Measurements from ENCODE around the gene VPS26C.
"Not testable (repeated sequence)": the region's sequence is repeated elsewhere in the genome, so short reads cannot be mapped to it uniquely, and the experiment has no call there.

Gene VPS26C

DNA sequence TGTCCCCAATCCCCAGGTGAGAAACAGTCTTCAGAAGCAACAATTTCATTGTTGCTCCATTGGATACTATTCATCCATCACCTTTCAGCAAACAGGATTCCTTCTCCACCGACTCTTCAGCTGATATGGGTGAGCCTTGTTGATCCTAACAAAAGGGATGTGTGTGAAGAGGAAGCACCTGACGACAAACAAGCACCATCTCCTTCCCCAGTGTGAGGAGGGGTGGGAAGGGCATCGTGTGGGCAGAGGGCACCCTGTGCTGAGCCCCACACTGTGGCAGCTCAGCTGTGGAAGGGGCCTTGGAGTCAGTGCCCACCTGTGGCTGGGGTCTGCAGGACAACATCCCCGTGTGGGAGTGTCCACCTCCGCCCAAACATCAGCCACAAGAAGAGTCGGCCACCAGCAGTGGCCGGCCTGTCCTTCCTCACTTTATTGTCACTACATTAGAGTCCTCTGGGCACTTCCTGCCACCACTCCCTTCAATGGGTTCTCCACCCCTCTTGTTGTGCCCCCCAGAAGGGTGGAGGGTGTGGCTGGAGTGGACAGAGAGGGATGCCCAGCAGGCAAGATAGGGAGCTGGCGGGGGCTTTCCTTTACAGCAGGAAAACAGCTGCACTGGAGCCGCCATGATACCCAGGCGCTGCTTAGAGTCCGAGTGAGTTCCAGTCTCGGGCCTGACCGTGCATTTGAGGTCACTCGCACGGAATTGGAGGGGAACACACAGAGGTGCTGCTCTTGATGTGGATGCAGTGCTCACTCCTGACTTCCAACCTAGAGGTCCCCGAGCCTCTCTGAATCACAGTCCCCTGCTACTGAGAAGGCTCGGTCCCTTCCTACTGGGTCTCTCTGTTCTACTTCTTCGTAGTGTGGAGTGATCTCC lies 40.9 kb downstream of the VPS26C start:
- H3K79me2 ChIP-seq (ENCODE audit: low read length): peaks cover 8% of the 10 kb centered on the region
- no peaks in the 10 kb centered on the region for H3K9me2 ChIP-seq (replicated peaks; ENCODE audit: insufficient read depth, low read length)

DNA sequence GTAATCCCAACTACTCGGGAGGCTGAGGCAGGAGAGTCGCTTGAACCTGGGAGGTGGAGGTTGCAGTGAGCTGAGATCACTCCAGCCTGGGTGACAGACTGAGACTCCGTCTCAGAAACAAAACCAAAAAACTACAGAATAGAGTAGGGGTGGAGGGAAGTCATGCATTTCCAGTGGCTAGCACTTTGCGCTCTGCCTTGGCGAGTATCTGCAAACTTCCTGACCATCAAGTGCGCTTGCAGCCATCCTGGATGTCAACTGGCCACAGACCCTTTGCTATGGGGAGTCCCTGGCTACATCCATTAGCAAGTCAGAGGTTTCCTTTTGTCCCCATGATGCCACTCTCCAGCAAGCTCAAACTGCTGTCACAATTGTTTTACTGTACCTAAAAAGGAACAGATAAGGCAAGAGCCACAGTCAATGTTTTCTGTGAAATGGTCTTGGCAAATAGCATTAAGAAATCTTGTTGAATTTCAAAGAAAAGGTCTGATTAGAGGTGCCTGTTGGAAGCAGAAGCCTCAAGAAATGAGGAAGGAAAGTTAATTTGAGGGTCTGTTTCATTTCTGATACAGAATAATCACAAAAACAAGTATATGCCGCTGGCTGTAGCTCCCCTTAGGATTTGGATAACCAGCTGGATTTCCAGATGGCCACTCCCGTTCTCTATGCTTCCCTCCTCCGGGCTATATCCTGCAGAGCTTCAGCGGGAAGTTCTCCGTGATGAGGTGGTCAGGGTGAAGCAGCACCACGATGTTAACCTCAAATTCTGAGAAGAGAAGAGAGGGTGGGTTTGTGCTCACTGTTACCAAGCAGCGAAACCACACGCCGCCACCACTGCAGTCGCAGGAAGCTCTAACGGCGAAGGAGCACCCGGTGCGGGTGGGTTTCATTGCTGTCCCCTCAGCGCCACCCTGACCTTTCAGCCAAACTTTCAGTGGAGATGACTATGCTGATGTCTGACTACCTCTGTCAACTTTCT lies 42.0 kb downstream of the VPS26C start:
- H3K79me2 ChIP-seq (ENCODE audit: low read length): no peaks in the 10 kb centered on the region
- DNase-seq: no peak
- no peak overlapping the region for H3K27ac ChIP-seq (ENCODE audit: low read length)
- H3K36me3 ChIP-seq (replicated peaks; ENCODE audit: insufficient read depth, low read length): peaks cover 6% of the 10 kb centered on the region; the same call in 1 of the 2 replicates
- no peak overlapping the region for H3K9ac ChIP-seq (ENCODE audit: low read length)
- no peaks in the 10 kb centered on the region for H3K27me3 ChIP-seq (replicated peaks; ENCODE audit: insufficient read depth, low read length)
- H2AFZ ChIP-seq (ENCODE audit: low read length): no peak overlapping the region
- H3K9me2 ChIP-seq (replicated peaks; ENCODE audit: insufficient read depth, low read length): no peaks in the 10 kb centered on the region
- peaks cover 9% of the 10 kb centered on the region for H3K4me1 ChIP-seq (ENCODE audit: low read length)
- H4K20me1 ChIP-seq (ENCODE audit: insufficient read depth, low read length): peaks cover 8% of the 10 kb centered on the region; the same call in 1 of the 2 replicates
- TF ChIP-seq, protein P1, sequence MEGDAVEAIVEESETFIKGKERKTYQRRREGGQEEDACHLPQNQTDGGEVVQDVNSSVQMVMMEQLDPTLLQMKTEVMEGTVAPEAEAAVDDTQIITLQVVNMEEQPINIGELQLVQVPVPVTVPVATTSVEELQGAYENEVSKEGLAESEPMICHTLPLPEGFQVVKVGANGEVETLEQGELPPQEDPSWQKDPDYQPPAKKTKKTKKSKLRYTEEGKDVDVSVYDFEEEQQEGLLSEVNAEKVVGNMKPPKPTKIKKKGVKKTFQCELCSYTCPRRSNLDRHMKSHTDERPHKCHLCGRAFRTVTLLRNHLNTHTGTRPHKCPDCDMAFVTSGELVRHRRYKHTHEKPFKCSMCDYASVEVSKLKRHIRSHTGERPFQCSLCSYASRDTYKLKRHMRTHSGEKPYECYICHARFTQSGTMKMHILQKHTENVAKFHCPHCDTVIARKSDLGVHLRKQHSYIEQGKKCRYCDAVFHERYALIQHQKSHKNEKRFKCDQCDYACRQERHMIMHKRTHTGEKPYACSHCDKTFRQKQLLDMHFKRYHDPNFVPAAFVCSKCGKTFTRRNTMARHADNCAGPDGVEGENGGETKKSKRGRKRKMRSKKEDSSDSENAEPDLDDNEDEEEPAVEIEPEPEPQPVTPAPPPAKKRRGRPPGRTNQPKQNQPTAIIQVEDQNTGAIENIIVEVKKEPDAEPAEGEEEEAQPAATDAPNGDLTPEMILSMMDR (IDR thresholded peaks at IDR 0.05; ENCODE audit: low read length): no peak
- TF ChIP-seq EZH2phosphoT487 (IDR thresholded peaks at IDR 0.05; ENCODE audit: low read length): no peak
- H3K4me3 ChIP-seq (ENCODE audit: low read length): no peak overlapping the region
- H3K9me3 ChIP-seq (replicated peaks; ENCODE audit: insufficient read depth, low read length): no peaks in the 10 kb centered on the region
- H3K4me2 ChIP-seq (ENCODE audit: low read depth, low read length): no peak overlapping the region
- H3F3A ChIP-seq (ENCODE audit: insufficient read depth, low read length): peaks cover 8% of the 10 kb centered on the region; the same call in 1 of the 2 replicates

More for the DNA sequence above, 40.9 kb downstream of the VPS26C start:
- Histone ChIP-seq H3K27ac (ENCODE audit: low read length) (no peak overlapping the region), H3F3A (ENCODE audit: insufficient read depth, low read length) (peaks cover 3% of the 10 kb centered on the region; the same call in 1 of the 2 replicates), H2AFZ (ENCODE audit: low read length) (no peak overlapping the region), H3K4me2 (ENCODE audit: low read depth, low read length) (no peak overlapping the region), H4K20me1 (ENCODE audit: insufficient read depth, low read length) (peaks cover 17% of the 10 kb centered on the region), H3K36me3 (replicated peaks; ENCODE audit: insufficient read depth, low read length) (peaks cover 6% of the 10 kb centered on the region), H3K9ac (ENCODE audit: low read length) (no peak overlapping the region), H3K27me3 (replicated peaks; ENCODE audit: insufficient read depth, low read length) (no peaks in the 10 kb centered on the region), H3K4me1 (ENCODE audit: low read length) (peaks cover 3% of the 10 kb centered on the region), H3K9me3 (replicated peaks; ENCODE audit: insufficient read depth, low read length) (no peaks in the 10 kb centered on the region), H3K4me3 (ENCODE audit: low read length) (no peak overlapping the region)
- DNase-seq: no peak
- TF ChIP-seq EZH2phosphoT487 (IDR thresholded peaks at IDR 0.05; ENCODE audit: low read length) (no peak), EZH2 (optimal IDR thresholded peaks at IDR 0.05; ENCODE audit: low read depth, low read length) (no peak)
- TF ChIP-seq, protein P1 (IDR thresholded peaks at IDR 0.05; ENCODE audit: low read length): no peak

DNA sequence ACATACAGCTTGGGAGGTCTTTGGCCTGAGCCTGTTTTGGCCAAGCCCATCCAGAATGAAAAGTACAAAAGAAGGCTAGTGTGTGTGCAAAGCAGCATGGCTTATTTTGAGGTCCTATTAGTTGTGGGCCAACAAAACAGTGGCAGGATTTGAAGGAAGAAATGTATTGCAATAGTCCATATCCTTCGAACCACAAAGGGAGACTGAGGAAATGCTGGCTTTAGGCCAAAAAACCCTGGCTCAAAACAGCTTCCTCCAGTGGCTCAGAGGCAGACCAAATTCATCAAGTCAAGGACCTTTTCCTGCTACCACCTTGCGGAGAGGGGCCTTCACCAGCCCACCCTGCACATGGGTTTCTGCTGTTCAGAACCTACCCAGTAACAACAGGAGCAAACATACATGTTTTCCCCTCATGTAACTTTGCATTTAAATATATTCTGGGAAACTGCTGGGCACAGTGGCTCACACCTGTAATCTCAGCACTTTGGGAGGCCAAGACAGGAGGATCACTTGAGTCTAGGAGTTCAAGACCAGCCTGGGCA lies 43.3 kb downstream of the VPS26C start:
- Histone ChIP-seq H3K9me2 (replicated peaks; ENCODE audit: insufficient read depth, low read length) (no peaks in the 10 kb centered on the region), H3K4me3 (ENCODE audit: low read length) (no peak overlapping the region), H3K9me3 (replicated peaks; ENCODE audit: insufficient read depth, low read length) (no peaks in the 10 kb centered on the region), H3K4me2 (ENCODE audit: low read depth, low read length) (no peak overlapping the region), H4K20me1 (ENCODE audit: insufficient read depth, low read length) (no peaks in the 10 kb centered on the region), H3K27ac (ENCODE audit: low read length) (no peak overlapping the region), H2AFZ (ENCODE audit: low read length) (no peak overlapping the region), H3K27me3 (replicated peaks; ENCODE audit: insufficient read depth, low read length) (no peaks in the 10 kb centered on the region), H3K79me2 (ENCODE audit: low read length) (no peaks in the 10 kb centered on the region), H3K4me1 (ENCODE audit: low read length) (peaks cover 12% of the 10 kb centered on the region), H3K9ac (ENCODE audit: low read length) (no peak overlapping the region), H3K36me3 (replicated peaks; ENCODE audit: insufficient read depth, low read length) (peaks cover 2% of the 10 kb centered on the region; the same call in 1 of the 2 replicates), H3F3A (ENCODE audit: insufficient read depth, low read length) (peaks cover 8% of the 10 kb centered on the region; the same call in 1 of the 2 replicates)
- DNase-seq: no peak
- TF ChIP-seq, protein P1 (IDR thresholded peaks at IDR 0.05; ENCODE audit: low read length): no peak
- TF ChIP-seq EZH2phosphoT487 (IDR thresholded peaks at IDR 0.05; ENCODE audit: low read length): no peak
- TF ChIP-seq EZH2 (optimal IDR thresholded peaks at IDR 0.05; ENCODE audit: low read depth, low read length): no peak

DNA sequence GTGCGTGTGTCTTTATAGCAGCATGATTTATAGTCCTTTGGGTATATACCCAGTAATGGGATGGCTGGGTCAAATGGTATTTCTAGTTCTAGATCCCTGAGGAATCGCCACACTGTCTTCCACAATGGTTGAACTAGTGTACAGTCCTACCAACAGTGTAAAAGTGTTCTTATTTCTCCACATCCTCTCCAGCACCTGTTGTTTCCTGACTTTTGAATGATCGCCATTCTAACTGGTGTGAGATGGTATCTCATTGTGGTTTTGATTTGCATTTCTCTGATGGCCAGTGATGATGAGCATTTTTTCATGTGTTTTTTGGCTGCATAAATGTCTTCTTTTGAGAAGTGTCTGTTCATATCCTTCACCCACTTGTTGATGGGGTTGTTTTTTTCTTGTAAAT lies 44.9 kb downstream of the VPS26C start:
- H3K27ac ChIP-seq (ENCODE audit: low read length); H3K9ac ChIP-seq (ENCODE audit: low read length); H3K4me2 ChIP-seq (ENCODE audit: low read depth, low read length); H3K36me3 ChIP-seq (replicated peaks; ENCODE audit: insufficient read depth, low read length); H2AFZ ChIP-seq (ENCODE audit: low read length); H3K27me3 ChIP-seq (replicated peaks; ENCODE audit: insufficient read depth, low read length); H4K20me1 ChIP-seq (ENCODE audit: insufficient read depth, low read length); H3F3A ChIP-seq (ENCODE audit: insufficient read depth, low read length); H3K9me2 ChIP-seq (replicated peaks; ENCODE audit: insufficient read depth, low read length); H3K9me3 ChIP-seq (replicated peaks; ENCODE audit: insufficient read depth, low read length); H3K79me2 ChIP-seq (ENCODE audit: low read length); DNase-seq; H3K4me3 ChIP-seq (ENCODE audit: low read length): not testable (repeated sequence)
- peaks cover 12% of the 10 kb centered on the region for H3K4me1 ChIP-seq (ENCODE audit: low read length)
